Measurements from ENCODE around the gene EPM2AIP1. TPM values are rescaled to one million over a fixed set of nuclear protein-coding genes. Genes with fewer than 3 reads are reported as not detected.

EPM2AIP1 gene
- total RNA-seq, 1 experiment from 2014 or later, result 8.7 TPM

DNA sequence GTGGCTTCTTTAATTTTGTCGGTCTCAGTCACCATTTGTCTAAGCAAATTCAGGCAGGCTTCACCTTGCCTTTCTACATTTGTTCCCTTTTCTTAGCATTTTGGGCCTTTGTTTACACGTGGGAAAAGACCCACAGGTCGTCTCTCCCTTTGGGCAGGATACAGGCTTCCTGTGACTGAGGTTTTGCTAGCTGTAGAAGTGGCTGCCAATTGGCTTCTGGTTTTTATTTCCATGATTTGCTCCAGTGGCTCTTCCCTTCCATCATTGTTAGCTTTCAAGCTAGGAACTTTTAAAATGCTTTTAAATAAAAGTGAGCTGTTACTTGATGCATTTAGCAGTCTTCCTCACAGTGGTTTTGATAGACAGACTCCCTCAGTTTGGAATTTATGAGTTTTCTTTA is 37.7 kb upstream of the EPM2AIP1 start:
- no peak overlapping the region for H2AFZ ChIP-seq (ENCODE audit: low read depth, low read length, poor library complexity, severe bottlenecking)
- ChIA-PET RAD21 (ENCODE audit: low non-redundant PET in 1 of 2, low total read pairs in 2 of 2, uncharacterized antibody in 2 of 2, unreplicated experiment in 2 of 2) (no interaction called here), POLR2A (no interaction called here), CTCF (no interaction called here)
- peaks cover 18 to 55% of the 10 kb centered on the region in 2 experiments for H3K36me3 ChIP-seq (ENCODE audit: control insufficient read depth in 1 of 2, insufficient read depth in 2 of 2, low read length in 2 of 2)
- H3K4me3 ChIP-seq (replicated peaks in 1 of 2; ENCODE audit: low read depth in 1 of 2, low read length in 2 of 2), result no peak overlapping the region
- H3K79me2 ChIP-seq (ENCODE audit: insufficient read depth, low read length), result no peaks in the 10 kb centered on the region; the same call in 1 of the 2 replicates
- no peak overlapping the region for H3K27ac ChIP-seq (ENCODE audit: low read depth, low read length)
- BruUV-seq (replicated peaks), result no TSS peak
- intact Hi-C loops (cut with micrococcal nuclease), result no loop called here
- H3K9me3 ChIP-seq (ENCODE audit: control insufficient read depth in 1 of 2, insufficient read depth in 1 of 2, low read depth in 1 of 2, low read length in 2 of 2), result no peaks in the 10 kb centered on the region
- H3K9ac ChIP-seq (ENCODE audit: low read length), result no peak overlapping the region
- DNase-seq (ENCODE audit: low read depth, low spot score), result no peak
- TF ChIP-seq POLR2A (IDR thresholded peaks at IDR 0.05; ENCODE audit: borderline replicate concordance, extremely low read depth, insufficient read depth, insufficient read length) (no peak), SIN3A (IDR thresholded peaks at IDR 0.05; ENCODE audit: low read depth) (no peak), SP1 (IDR thresholded peaks at IDR 0.05; ENCODE audit: low read depth) (no peak), SRF (IDR thresholded peaks at IDR 0.05; ENCODE audit: low read depth) (no peak), JUND (IDR thresholded peaks at IDR 0.05) (no peak), ZFX (IDR thresholded peaks at IDR 0.05) (no peak), EGR1 (IDR thresholded peaks at IDR 0.05; ENCODE audit: low read depth) (no peak), POLR2AphosphoS5 (IDR thresholded peaks at IDR 0.05; ENCODE audit: low read depth, low read length) (no peak), EZH2 (IDR thresholded peaks at IDR 0.05) (no peak), CEBPB (IDR thresholded peaks at IDR 0.05; ENCODE audit: low read depth) (no peak), YY1 (IDR thresholded peaks at IDR 0.05; ENCODE audit: extremely low read depth, insufficient replicate concordance, low read depth, low read length) (no peak), TCF7L2 (IDR thresholded peaks at IDR 0.05; ENCODE audit: borderline replicate concordance, extremely low read depth, insufficient read depth, insufficient read length) (no peak), ZNF274 (IDR thresholded peaks at IDR 0.05; ENCODE audit: low read depth, low read length) (no peak), ZBTB33 (IDR thresholded peaks at IDR 0.05; ENCODE audit: extremely low read depth, insufficient replicate concordance, low read length) (no peak)
- H3K4me2 ChIP-seq (ENCODE audit: low read length), result no peak overlapping the region
- H3K9me2 ChIP-seq (ENCODE audit: insufficient read depth), result no peaks in the 10 kb centered on the region
- no peaks in the 10 kb centered on the region; the same call in 1 of the 2 replicates for H4K20me1 ChIP-seq (ENCODE audit: insufficient read depth)
- no peaks in the 10 kb centered on the region for H3K4me1 ChIP-seq (ENCODE audit: control insufficient read depth in 1 of 2, insufficient read depth in 2 of 2, low read length in 2 of 2)
- ATAC-seq, result no peak
- no peaks in the 10 kb centered on the region for H3K27me3 ChIP-seq (ENCODE audit: insufficient read depth, low read length)
